GM23248 (cell line): ENCODE results near the gene ST8SIA4. TPM values are rescaled to one million over a fixed set of nuclear protein-coding genes. Genes with fewer than 3 reads are reported as not detected.

Source experiments
- DNase-seq: peaks from one replicate; pipeline ENCODE4 v3.0.0-alpha.2; 2015
- H2AFZ ChIP-seq: fragments of 200-600 bp; sonication (generic); 2 replicates; pipeline ENCODE4 v1.6.1; 2016; ENCODE audit warnings: antibody characterized with exemption
- H3F3A ChIP-seq: fragments of 200-600 bp; sonication (generic); 2 replicates; pipeline ENCODE4 v1.6.1; 2016; ENCODE audit warnings: mild to moderate bottlenecking, antibody characterized with exemption, mixed run types; ENCODE audit not compliant: insufficient read depth
- H3K27ac ChIP-seq: fragments of 200-600 bp; sonication (generic); 2 replicates; pipeline ENCODE4 v1.5.1; 2016; ENCODE audit warnings: mild to moderate bottlenecking
- H3K27me3 ChIP-seq: fragments of 200-600 bp; sonication (generic); replicated peaks from 2 replicates; pipeline ENCODE4 v1.6.1; 2016; ENCODE audit warnings: mild to moderate bottlenecking; ENCODE audit not compliant: insufficient read depth
- H3K36me3 ChIP-seq: fragments of 200-600 bp; sonication (generic); 2 replicates; pipeline ENCODE4 v1.6.1; 2016; ENCODE audit warnings: low read depth, mild to moderate bottlenecking
- H3K4me1 ChIP-seq: fragments of 200-600 bp; sonication (generic); 2 replicates; pipeline ENCODE4 v1.6.1; 2016; ENCODE audit warnings: mild to moderate bottlenecking; ENCODE audit not compliant: insufficient read depth
- H3K4me2 ChIP-seq: fragments of 200-600 bp; sonication (generic); one replicate; pipeline ENCODE4 v1.6.1; 2016; ENCODE audit warnings: mild to moderate bottlenecking; ENCODE audit not compliant: unreplicated experiment
- H3K4me3 ChIP-seq: fragments of 200-600 bp; sonication (generic); 2 replicates; pipeline ENCODE4 v1.5.1; 2016; ENCODE audit warnings: mild to moderate bottlenecking
- H3K79me2 ChIP-seq: fragments of 200-600 bp; sonication (generic); 2 replicates; pipeline ENCODE4 v1.6.1; 2016; ENCODE audit warnings: mild to moderate bottlenecking; ENCODE audit not compliant: insufficient read depth
- H3K9ac ChIP-seq: fragments of 200-600 bp; sonication (generic); 2 replicates; pipeline ENCODE4 v1.6.1; 2016; ENCODE audit warnings: mild to moderate bottlenecking
- H3K9me2 ChIP-seq: fragments of 200-600 bp; sonication (generic); 2 replicates; pipeline ENCODE4 v1.6.1; 2016; ENCODE audit warnings: mixed run types, mild to moderate bottlenecking, moderate library complexity; ENCODE audit not compliant: insufficient read depth
- H3K9me3 ChIP-seq: fragments of 200-600 bp; sonication (generic); one replicate; pipeline ENCODE4 v1.6.1; 2017; ENCODE audit warnings: low read depth
- H4K20me1 ChIP-seq: fragments of 200-600 bp; sonication (generic); 2 replicates; pipeline ENCODE4 v1.6.0; 2016; ENCODE audit not compliant: insufficient read depth
- EZH2 ChIP-seq: fragments of 200-600 bp; sonication (generic); IDR thresholded peaks from 2 replicates; pipeline ENCODE4 v1.6.1; 2018; ENCODE audit warnings: antibody characterized with exemption, mild to moderate bottlenecking; ENCODE audit not compliant: insufficient read depth, poor library complexity, severe bottlenecking
- EZH2phosphoT487 ChIP-seq: fragments of 200-600 bp; sonication (generic); IDR thresholded peaks from 2 replicates; pipeline ENCODE4 v1.6.1; 2018; ENCODE audit warnings: antibody characterized with exemption, moderate library complexity, mild to moderate bottlenecking, low read depth; ENCODE audit not compliant: insufficient read depth
- WGBS, 2 experiments: methylation state at CpG; one replicate each; pipeline ENCODE4 v1.1.6; 2015 to 2017; ENCODE audit warnings: low lambda C conversion rate in 2 of 2, low coverage in 1 of 2; ENCODE audit errors: missing lambda C conversion rate in 2 of 2; 5-methylcytosine and 5-hydroxymethylcytosine counted together
- in situ Hi-C: fragments of 300-500 bp; cut with MboI; formaldehyde crosslinking; loops from 2 replicates; pipeline ENCODE4 v1.15.0; 2020
- polyA plus RNA-seq: library from polyadenylated mRNA; unstranded; fragments of >200 nt; fragmentation: Nextera tagmentation; extraction: Ambion mirVana; gene quantifications from 2 replicates; pipeline ENCODE4 v1.2.1, GENCODE V29; 2016
- total RNA-seq: library from RNA; depleted of rRNA; stranded (reverse); fragments of >200 nt; shearing (Covaris generic); gene quantifications from 2 replicates; pipeline ENCODE4 v1.2.3, GENCODE V29; 2014

The ST8SIA4 gene
- total and polyA plus RNA-seq, 2 experiments from 2014 or later, result under 0.01 TPM; not detected in 1

DNA sequence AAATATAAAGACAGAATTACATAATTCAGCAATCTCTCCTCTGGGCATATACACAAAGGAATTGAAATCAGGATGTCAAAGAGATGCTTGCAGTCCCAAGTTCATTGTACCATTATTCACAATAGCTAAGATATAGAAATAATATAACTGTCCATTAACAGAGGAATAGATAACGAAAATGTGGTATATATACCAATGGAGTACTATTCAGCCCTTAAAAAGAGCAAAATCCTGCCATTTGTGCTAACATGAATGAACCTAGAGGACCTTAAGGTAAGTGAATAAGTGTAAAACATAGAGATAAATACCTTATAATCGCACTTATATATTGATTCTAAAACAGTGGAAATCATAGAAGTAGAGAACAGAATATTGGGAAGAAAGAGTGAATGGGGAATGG, 7.0 kb downstream of the ST8SIA4 start:
- no peak overlapping the region for H3K9ac ChIP-seq
- no peaks in the 10 kb centered on the region for H3F3A ChIP-seq
- H3K9me2 ChIP-seq, result no peaks in the 10 kb centered on the region
- H3K4me1 ChIP-seq, result no peaks in the 10 kb centered on the region
- TF ChIP-seq EZH2, result no peak
- TF ChIP-seq EZH2phosphoT487, result no peak
- in situ Hi-C loops, result no loop called here
- no peaks in the 10 kb centered on the region for H3K9me3 ChIP-seq
- WGBS, 2 experiments, result 38 to 42% methylated on average over 2 of the region's 2 CpGs
- DNase-seq, result no peak
- H2AFZ ChIP-seq, result no peak overlapping the region
- no peak overlapping the region for H3K4me2 ChIP-seq
- no peak overlapping the region for H3K27ac ChIP-seq
- no peaks in the 10 kb centered on the region for H4K20me1 ChIP-seq
- no peak overlapping the region for H3K4me3 ChIP-seq
- no peaks in the 10 kb centered on the region for H3K36me3 ChIP-seq
- no peaks in the 10 kb centered on the region for H3K79me2 ChIP-seq
- peaks cover 2% of the 10 kb centered on the region for H3K27me3 ChIP-seq

DNA sequence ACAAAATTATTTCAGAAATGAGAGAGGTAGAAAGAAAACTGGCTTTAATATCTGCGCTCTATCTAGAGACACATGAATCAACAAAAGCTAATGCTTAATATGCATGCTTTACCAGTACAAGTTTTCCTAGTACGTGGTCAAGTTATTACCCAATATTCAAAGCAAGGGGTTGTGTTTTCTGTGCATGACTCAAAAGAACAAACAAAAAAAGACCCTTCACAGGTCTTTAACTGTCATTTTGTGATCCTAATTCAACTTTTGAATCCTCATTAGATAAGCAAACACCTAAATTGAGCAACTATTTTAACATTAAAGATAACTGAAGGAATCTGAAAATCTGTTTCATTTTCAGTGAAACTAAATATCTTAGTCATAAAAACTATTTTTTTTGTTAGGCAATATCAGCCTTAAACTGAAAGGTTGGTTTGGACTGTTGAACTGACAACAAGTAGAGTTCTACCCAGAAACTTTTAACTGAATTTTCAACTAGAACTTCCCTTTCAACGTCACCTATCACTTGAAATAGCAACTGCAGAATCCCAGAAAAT, 12.5 kb downstream of the ST8SIA4 start:
- no peaks in the 10 kb centered on the region for H3K79me2 ChIP-seq
- H2AFZ ChIP-seq, result peak overlapping the region; percentile 57; the same call in 1 of the 2 replicates
- DNase-seq, result peak; percentile 0
- H3K9me2 ChIP-seq, result no peaks in the 10 kb centered on the region
- WGBS, 2 experiments, result 37 to 39% methylated on average over 3 of the region's 3 CpGs
- in situ Hi-C loops, result no loop called here
- H3K4me3 ChIP-seq, result no peak overlapping the region
- H3K4me1 ChIP-seq, result no peaks in the 10 kb centered on the region
- no peak for TF ChIP-seq EZH2
- TF ChIP-seq EZH2phosphoT487, result no peak
- H3K27ac ChIP-seq, result no peak overlapping the region
- H3K9me3 ChIP-seq, result no peaks in the 10 kb centered on the region
- H3K36me3 ChIP-seq, result no peaks in the 10 kb centered on the region
- H4K20me1 ChIP-seq, result no peaks in the 10 kb centered on the region
- no peak overlapping the region for H3K4me2 ChIP-seq
- H3K9ac ChIP-seq, result no peak overlapping the region
- no peaks in the 10 kb centered on the region for H3F3A ChIP-seq
- H3K27me3 ChIP-seq, result no peaks in the 10 kb centered on the region

DNA sequence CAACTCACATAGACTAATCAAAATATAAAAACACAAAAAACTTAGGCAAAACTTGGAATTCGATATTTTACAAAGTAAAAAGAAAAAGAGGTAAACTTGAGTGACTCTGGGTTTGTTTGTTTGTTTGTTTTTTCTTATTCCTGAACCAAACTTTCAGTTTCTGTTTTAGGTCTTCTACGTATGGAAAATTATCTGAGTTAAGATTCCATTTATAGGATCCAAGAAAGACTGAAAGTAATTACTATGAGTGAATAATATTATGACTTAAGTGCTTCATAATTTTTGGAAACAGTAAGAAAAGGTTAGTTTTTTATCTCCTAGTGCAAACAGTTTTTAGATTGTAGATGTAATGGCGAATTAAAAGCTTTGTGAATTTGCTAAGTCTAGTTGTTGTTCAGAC, 13.2 kb downstream of the ST8SIA4 start:
- in situ Hi-C loops, result no loop called here
- Histone ChIP-seq H3K4me3 (0 out of 2 replicates have a peak overlapping the region, but pooled peaks have one; percentile 11), H3K9me2 (no peaks in the 10 kb centered on the region), H3K27ac (no peak overlapping the region), H3K9ac (no peak overlapping the region), H3K4me1 (no peaks in the 10 kb centered on the region), H2AFZ (peak overlapping the region; percentile 57), H3K36me3 (no peaks in the 10 kb centered on the region), H4K20me1 (no peaks in the 10 kb centered on the region), H3K4me2 (peak overlapping the region; percentile 30), H3K27me3 (no peaks in the 10 kb centered on the region), H3K79me2 (no peaks in the 10 kb centered on the region), H3F3A (no peaks in the 10 kb centered on the region), H3K9me3 (no peaks in the 10 kb centered on the region)
- TF ChIP-seq EZH2phosphoT487 (no peak), EZH2 (no peak)
- DNase-seq, result no peak
- 37 to 39% methylated on average over 3 of the region's 3 CpGs for WGBS, 2 experiments

DNA sequence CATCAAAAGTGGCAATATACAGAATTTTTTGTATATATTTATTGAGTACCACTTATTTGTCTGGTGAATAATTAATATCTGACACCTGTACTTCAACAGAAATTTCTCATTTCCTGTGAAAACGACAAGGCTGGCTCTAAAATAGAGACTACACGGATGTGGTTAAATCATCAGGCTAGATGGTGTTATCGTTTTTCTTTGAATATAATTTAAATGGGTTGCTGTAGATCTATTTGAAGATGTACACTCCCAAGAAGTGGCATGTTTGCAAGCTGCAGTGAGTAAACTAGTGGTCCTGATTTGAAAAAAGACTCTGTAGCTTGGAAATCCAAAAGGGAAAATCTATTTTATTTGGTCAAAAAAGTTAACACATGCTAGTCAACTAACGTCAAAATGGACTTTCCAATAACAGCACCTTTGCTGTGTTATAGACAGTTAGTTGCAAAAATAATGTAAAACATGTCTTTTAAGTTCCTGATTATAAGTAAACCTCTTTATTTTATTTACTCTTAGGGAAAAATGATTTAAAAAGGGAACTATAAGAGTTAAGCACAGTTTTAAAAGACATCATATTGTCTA, 13.8 kb downstream of the ST8SIA4 start:
- Histone ChIP-seq H2AFZ (peak overlapping the region; percentile 57), H3K9ac (no peak overlapping the region), H3K4me1 (no peaks in the 10 kb centered on the region), H3K9me2 (no peaks in the 10 kb centered on the region), H4K20me1 (no peaks in the 10 kb centered on the region), H3K9me3 (no peaks in the 10 kb centered on the region), H3K27me3 (no peaks in the 10 kb centered on the region), H3K4me2 (no peak overlapping the region), H3F3A (no peaks in the 10 kb centered on the region), H3K27ac (no peak overlapping the region), H3K36me3 (no peaks in the 10 kb centered on the region), H3K4me3 (no peak overlapping the region), H3K79me2 (no peaks in the 10 kb centered on the region)
- in situ Hi-C loops, result no loop called here
- no peak for DNase-seq
- TF ChIP-seq EZH2phosphoT487, result no peak
- TF ChIP-seq EZH2, result no peak
- 55 to 60% methylated on average over 4 of the region's 4 CpGs for WGBS, 2 experiments

DNA sequence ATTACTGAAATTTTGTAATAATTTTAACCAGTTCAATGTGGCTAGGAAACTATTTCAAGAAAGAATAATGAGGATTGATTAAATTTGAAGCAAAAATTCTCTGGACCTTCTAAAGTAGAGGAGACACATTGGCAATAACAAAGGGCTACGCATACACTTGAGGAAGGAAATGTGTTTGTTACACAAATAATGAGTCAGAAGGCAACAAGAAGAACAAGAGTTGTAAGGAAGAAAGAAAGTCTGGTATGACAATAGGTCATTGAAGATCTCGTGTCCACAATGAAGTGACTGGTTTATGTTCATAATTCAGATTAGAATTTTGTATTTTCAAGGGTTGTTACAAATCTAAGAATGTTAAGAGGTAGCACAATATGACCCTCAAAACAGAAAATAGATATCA, 25.8 kb downstream of the ST8SIA4 start:
- H3K27ac ChIP-seq, result no peak overlapping the region
- H3K9me2 ChIP-seq, result no peaks in the 10 kb centered on the region
- no peaks in the 10 kb centered on the region for H3K36me3 ChIP-seq
- DNase-seq, result no peak
- no peaks in the 10 kb centered on the region for H3F3A ChIP-seq
- in situ Hi-C loops, result no loop called here
- TF ChIP-seq EZH2phosphoT487 (no peak), EZH2 (no peak)
- no peaks in the 10 kb centered on the region for H3K4me1 ChIP-seq
- no peak overlapping the region for H3K4me3 ChIP-seq
- H3K79me2 ChIP-seq, result no peaks in the 10 kb centered on the region
- H3K27me3 ChIP-seq, result no peaks in the 10 kb centered on the region
- no peaks in the 10 kb centered on the region for H4K20me1 ChIP-seq
- H3K4me2 ChIP-seq, result no peak overlapping the region
- 64 to 78% methylated on average over 2 of the region's 2 CpGs for WGBS, 2 experiments
- no peak overlapping the region for H3K9ac ChIP-seq
- no peak overlapping the region for H2AFZ ChIP-seq
- no peaks in the 10 kb centered on the region for H3K9me3 ChIP-seq
